ENCODE results near the gene PBXIP1.

PBXIP1 gene, protein sequence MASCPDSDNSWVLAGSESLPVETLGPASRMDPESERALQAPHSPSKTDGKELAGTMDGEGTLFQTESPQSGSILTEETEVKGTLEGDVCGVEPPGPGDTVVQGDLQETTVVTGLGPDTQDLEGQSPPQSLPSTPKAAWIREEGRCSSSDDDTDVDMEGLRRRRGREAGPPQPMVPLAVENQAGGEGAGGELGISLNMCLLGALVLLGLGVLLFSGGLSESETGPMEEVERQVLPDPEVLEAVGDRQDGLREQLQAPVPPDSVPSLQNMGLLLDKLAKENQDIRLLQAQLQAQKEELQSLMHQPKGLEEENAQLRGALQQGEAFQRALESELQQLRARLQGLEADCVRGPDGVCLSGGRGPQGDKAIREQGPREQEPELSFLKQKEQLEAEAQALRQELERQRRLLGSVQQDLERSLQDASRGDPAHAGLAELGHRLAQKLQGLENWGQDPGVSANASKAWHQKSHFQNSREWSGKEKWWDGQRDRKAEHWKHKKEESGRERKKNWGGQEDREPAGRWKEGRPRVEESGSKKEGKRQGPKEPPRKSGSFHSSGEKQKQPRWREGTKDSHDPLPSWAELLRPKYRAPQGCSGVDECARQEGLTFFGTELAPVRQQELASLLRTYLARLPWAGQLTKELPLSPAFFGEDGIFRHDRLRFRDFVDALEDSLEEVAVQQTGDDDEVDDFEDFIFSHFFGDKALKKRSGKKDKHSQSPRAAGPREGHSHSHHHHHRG

DNA sequence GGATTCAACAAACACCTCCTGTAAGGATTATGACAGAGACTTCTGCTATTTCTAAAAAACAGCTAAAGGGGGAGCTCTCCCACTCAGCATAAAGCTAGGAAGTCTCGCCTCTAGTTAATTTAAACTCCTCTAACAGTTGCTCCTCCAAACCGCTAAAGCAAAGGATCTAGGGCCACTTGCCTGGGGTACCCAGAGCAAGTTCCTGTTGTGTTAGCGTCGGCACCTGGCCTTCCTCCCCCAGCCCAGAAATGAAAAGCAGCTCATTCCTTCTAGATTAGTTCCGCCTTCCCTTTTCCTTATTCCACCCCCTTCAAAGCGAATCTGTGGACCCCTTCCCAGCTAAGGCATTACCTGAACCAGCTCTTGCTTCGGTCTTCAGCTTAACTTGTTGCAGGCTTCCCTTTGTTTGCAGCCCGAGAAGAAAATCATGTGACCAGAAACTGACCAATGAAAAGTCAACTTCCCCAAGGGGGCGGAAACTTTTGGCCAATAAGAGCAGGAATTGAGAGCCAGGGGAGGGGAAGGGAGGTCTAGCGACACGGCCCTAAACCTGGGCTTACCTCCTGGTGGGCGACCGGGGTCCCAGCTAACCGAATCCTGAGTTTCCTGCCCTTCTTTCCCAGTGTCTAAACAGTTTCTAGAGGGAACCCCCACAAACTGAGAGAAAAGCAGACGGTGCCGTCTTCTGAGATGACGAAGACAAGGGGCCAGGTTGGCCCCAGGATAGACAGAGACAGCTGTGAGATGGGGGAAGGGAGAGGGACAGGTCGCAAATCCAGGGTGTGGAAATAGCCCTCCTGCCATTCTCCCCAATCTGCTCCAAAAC, at the start of gene PBXIP1:
Gene PBXIP1 (minus strand): TSS at position 382 of the 826 bp plus-strand sequence. CDS start 2,378 bp downstream, outside the sequence.
- Histone ChIP-seq H3K9ac (ENCODE audit: low read depth, low read length) (peak within 1 kb of the TSS; percentile 68), H3K4me1 (ENCODE audit: control insufficient read depth, insufficient read depth, low read length) (peaks cover 28% of the 10 kb centered on the region), H3K27ac (ENCODE audit: low read depth, low read length) (peak within 1 kb of the TSS; percentile 94), H3K9me3 (ENCODE audit: control insufficient read depth, insufficient read depth, low read length) (no peaks in the 10 kb centered on the region), H3K36me3 (ENCODE audit: control insufficient read depth, insufficient read depth, low read length) (peaks cover 19% of the 10 kb centered on the region), H3K4me3 (ENCODE audit: low read depth, low read length) (peak within 1 kb of the TSS; percentile 72), H3K27me3 (ENCODE audit: control insufficient read depth, insufficient read depth, low read length) (no peaks in the 10 kb centered on the region)

- Histone ChIP-seq H3K27ac (ENCODE audit: low read depth, low read length) (peak overlapping the region; percentile 81), H3K4me1 (ENCODE audit: control insufficient read depth, insufficient read depth, low read length) (peaks cover 17% of the 10 kb centered on the region), H3K9ac (ENCODE audit: low read depth, low read length) (0 out of 2 replicates have a peak overlapping the region, but pooled peaks have one; percentile 55)
Observed at GRCh38 chr1:155005076-155006011, 49.4 kb upstream of the PBXIP1 start.

GRCh38 chr1:155004352-155005075, 48.6 kb upstream of the PBXIP1 start:
- Histone ChIP-seq H3K36me3 (ENCODE audit: control insufficient read depth, insufficient read depth, low read length) (no peaks in the 10 kb centered on the region), H3K27me3 (ENCODE audit: control insufficient read depth, insufficient read depth, low read length) (no peaks in the 10 kb centered on the region), H3K4me3 (ENCODE audit: low read depth, low read length) (peak overlapping the region; percentile 84), H3K4me1 (ENCODE audit: control insufficient read depth, insufficient read depth, low read length) (peaks cover 14% of the 10 kb centered on the region), H3K9ac (ENCODE audit: low read depth, low read length) (peak overlapping the region; percentile 55; the same call in 1 of the 2 replicates), H3K9me3 (ENCODE audit: control insufficient read depth, insufficient read depth, low read length) (no peaks in the 10 kb centered on the region), H3K27ac (ENCODE audit: low read depth, low read length) (peak overlapping the region; percentile 81)

More at GRCh38 chr1:155005076-155006011, 49.4 kb upstream of the PBXIP1 start:
- peak overlapping the region; percentile 84; the same call in 1 of the 2 replicates for H3K4me3 ChIP-seq (ENCODE audit: low read depth, low read length)
- H3K27me3 ChIP-seq (ENCODE audit: control insufficient read depth, insufficient read depth, low read length), result no peaks in the 10 kb centered on the region
- H3K36me3 ChIP-seq (ENCODE audit: control insufficient read depth, insufficient read depth, low read length), result no peaks in the 10 kb centered on the region
- no peaks in the 10 kb centered on the region for H3K9me3 ChIP-seq (ENCODE audit: control insufficient read depth, insufficient read depth, low read length)

DNA sequence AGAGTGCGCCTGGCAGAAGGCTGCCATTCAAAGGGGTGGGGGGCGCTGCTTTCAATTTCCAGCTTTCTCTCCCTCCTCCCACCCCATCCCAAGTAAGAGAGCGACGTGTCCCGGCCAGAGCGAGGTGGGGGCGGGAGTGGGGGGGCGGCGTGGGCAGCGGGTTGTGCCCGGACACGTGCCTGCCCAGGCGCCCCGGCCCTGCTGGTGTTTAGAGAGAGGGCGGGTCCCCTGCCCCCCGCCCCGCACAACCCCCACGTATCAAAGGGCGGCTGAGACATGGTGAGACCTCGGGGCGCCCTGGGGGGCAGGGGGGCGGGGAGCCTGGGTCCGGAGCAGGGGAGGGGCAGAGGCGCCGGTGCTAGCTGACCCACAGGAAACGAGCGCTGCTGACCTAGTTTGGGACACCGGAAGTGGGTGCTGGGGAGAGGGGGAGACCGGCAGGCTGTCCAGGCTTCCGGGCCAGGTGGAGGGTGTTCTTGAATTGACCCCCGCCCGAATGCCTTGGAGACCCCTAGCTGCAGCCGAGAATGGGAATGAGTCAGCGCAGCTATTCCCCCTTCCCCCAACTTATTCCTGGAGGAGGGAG, 48.0 kb upstream of the PBXIP1 start:
- peak overlapping the region; percentile 84 for H3K4me3 ChIP-seq (ENCODE audit: low read depth, low read length)
- peak overlapping the region; percentile 81 for H3K27ac ChIP-seq (ENCODE audit: low read depth, low read length)
- no peaks in the 10 kb centered on the region for H3K36me3 ChIP-seq (ENCODE audit: control insufficient read depth, insufficient read depth, low read length)
- no peaks in the 10 kb centered on the region for H3K9me3 ChIP-seq (ENCODE audit: control insufficient read depth, insufficient read depth, low read length)
- H3K9ac ChIP-seq (ENCODE audit: low read depth, low read length), result peak overlapping the region; percentile 64; the same call in 1 of the 2 replicates
- H3K27me3 ChIP-seq (ENCODE audit: control insufficient read depth, insufficient read depth, low read length), result no peaks in the 10 kb centered on the region
- H3K4me1 ChIP-seq (ENCODE audit: control insufficient read depth, insufficient read depth, low read length), result peaks cover 14% of the 10 kb centered on the region

DNA sequence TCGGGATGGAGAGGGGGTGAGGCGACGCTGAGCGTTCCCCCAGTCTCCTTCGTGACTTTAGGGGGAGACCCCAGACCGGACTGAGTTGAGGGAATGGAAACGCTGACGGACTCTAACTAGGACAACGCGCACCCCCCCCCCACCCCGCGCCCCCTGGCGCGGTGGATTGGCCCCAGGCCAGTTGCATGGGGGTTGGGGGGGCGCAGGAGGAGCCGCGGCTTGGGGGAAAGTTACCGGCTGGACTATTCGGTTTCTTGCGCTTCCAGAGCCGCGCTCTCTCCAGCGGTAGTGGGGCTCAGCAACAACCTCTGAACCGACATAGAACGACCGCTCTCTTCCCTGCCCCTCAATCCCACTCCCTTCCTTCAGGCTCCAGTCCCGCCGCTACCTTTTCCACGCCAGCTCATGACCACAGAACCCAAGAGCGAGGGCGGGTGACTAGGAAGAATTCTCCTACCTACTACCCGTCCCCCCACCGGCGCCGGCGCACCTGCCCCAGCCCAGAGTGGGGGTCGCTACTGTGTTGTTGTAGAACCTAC, 47.4 kb upstream of the PBXIP1 start:
- H3K27me3 ChIP-seq (ENCODE audit: control insufficient read depth, insufficient read depth, low read length), result no peaks in the 10 kb centered on the region
- no peaks in the 10 kb centered on the region for H3K9me3 ChIP-seq (ENCODE audit: control insufficient read depth, insufficient read depth, low read length)
- peak overlapping the region; percentile 64; the same call in 1 of the 2 replicates for H3K9ac ChIP-seq (ENCODE audit: low read depth, low read length)
- H3K4me1 ChIP-seq (ENCODE audit: control insufficient read depth, insufficient read depth, low read length), result peaks cover 14% of the 10 kb centered on the region
- H3K4me3 ChIP-seq (ENCODE audit: low read depth, low read length), result peak overlapping the region; percentile 84
- H3K27ac ChIP-seq (ENCODE audit: low read depth, low read length), result peak overlapping the region; percentile 81
- no peaks in the 10 kb centered on the region for H3K36me3 ChIP-seq (ENCODE audit: control insufficient read depth, insufficient read depth, low read length)

DNA sequence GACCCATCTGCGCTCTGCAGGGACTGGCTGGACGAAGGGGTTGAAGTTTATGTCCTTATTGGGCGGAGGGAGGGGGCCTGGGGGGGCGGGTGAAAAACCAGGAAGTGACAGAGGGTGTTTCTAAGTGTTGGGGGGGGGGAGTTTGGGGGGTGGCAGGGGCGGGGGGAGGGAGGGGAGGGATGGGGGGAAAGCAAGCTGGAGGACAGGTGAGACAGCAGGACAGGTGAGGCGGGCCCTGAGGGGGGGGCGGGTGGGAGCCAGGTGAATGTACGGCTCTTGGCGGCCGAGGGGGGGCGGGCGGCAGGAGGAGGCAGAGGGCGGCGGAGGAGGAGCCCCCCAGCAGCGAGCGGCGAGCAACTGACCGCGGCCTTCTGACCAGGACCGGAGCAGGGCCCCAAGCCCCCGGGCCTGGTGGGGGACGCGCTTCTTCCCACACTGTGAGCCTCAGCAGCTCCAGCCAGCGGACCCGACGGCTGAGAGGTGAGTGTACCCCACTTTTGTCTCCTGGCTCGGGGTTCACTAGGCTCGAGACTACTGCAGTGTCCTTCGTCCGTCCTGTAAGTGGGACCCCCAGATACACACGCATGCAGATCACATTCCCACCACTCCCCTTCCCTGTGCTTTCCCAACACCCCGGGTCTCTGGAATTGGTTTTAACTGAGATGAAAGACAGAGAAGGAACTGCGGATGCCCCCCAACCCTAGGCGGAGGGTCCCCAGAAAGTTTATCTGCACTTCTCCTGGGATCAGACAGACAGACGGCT, 46.7 kb upstream of the PBXIP1 start, which contains the start of gene ZBTB7B:
Gene ZBTB7B (plus strand): TSS at position 339 of the 763 bp plus-strand sequence. CDS start 11,859 bp downstream, outside the sequence.
- Histone ChIP-seq H3K27ac (ENCODE audit: low read depth, low read length) (peak within 1 kb of the TSS; percentile 92), H3K9me3 (ENCODE audit: control insufficient read depth, insufficient read depth, low read length) (no peaks in the 10 kb centered on the region), H3K27me3 (ENCODE audit: control insufficient read depth, insufficient read depth, low read length) (0 out of 2 replicates have a peak, but pooled peaks cover 2% of the 10 kb centered on the region), H3K4me3 (ENCODE audit: low read depth, low read length) (peak within 1 kb of the TSS; percentile 84), H3K36me3 (ENCODE audit: control insufficient read depth, insufficient read depth, low read length) (no peaks in the 10 kb centered on the region), H3K9ac (ENCODE audit: low read depth, low read length) (peak within 1 kb of the TSS; percentile 64; the same call in 1 of the 2 replicates), H3K4me1 (ENCODE audit: control insufficient read depth, insufficient read depth, low read length) (peaks cover 14% of the 10 kb centered on the region)

- Histone ChIP-seq H3K4me3 (ENCODE audit: low read depth, low read length) (peak overlapping the region; percentile 68), H3K9ac (ENCODE audit: low read depth, low read length) (peak overlapping the region; percentile 83; the same call in 1 of the 2 replicates), H3K9me3 (ENCODE audit: control insufficient read depth, insufficient read depth, low read length) (no peaks in the 10 kb centered on the region), H3K27me3 (ENCODE audit: control insufficient read depth, insufficient read depth, low read length) (0 out of 2 replicates have a peak, but pooled peaks cover 3% of the 10 kb centered on the region), H3K36me3 (ENCODE audit: control insufficient read depth, insufficient read depth, low read length) (no peaks in the 10 kb centered on the region), H3K27ac (ENCODE audit: low read depth, low read length) (peak overlapping the region; percentile 92), H3K4me1 (ENCODE audit: control insufficient read depth, insufficient read depth, low read length) (peaks cover 14% of the 10 kb centered on the region)
Observed at GRCh38 chr1:155001675-155002463, 46.0 kb upstream of the PBXIP1 start.

- Histone ChIP-seq H3K9me3 (ENCODE audit: control insufficient read depth, insufficient read depth, low read length) (no peaks in the 10 kb centered on the region), H3K4me3 (ENCODE audit: low read depth, low read length) (peak overlapping the region; percentile 68), H3K36me3 (ENCODE audit: control insufficient read depth, insufficient read depth, low read length) (no peaks in the 10 kb centered on the region), H3K27ac (ENCODE audit: low read depth, low read length) (peak overlapping the region; percentile 92), H3K27me3 (ENCODE audit: control insufficient read depth, insufficient read depth, low read length) (0 out of 2 replicates have a peak, but pooled peaks cover 3% of the 10 kb centered on the region), H3K4me1 (ENCODE audit: control insufficient read depth, insufficient read depth, low read length) (peaks cover 14% of the 10 kb centered on the region), H3K9ac (ENCODE audit: low read depth, low read length) (peak overlapping the region; percentile 83; the same call in 1 of the 2 replicates)
Observed at GRCh38 chr1:155001425-155001674, 45.5 kb upstream of the PBXIP1 start.

Data from HUES48 (cell line).